Stimulated activated naive CD8-positive, alpha-beta T cell treated with anti-CD3 and anti-CD28 coated beads, Interleukin-15, Interleukin-2, amounts not matched to agents 100 ng/mL and 50 ng/mL, for 24 hours (primary cell): ENCODE results near the gene TDRD9.
A peak's percentile ranks its signal among the peaks of the same experiment; 100 is the strongest.

Experiments used
- H3K27ac Mint-ChIP-seq: one replicate; pipeline ENCODE4 v1.8.0; 2021; ENCODE audit warnings: mild to moderate bottlenecking, mixed read lengths
- H3K27me3 Mint-ChIP-seq: one replicate; pipeline ENCODE4 v1.8.0; 2021; ENCODE audit warnings: mixed read lengths
- H3K36me3 Mint-ChIP-seq: one replicate; pipeline ENCODE4 v1.8.0; 2021; ENCODE audit warnings: low read depth, mixed read lengths
- H3K4me1 Mint-ChIP-seq: one replicate; pipeline ENCODE4 v1.8.0; 2021; ENCODE audit warnings: low read depth, mixed read lengths
- H3K4me3 Mint-ChIP-seq: one replicate; pipeline ENCODE4 v1.8.0; 2021; ENCODE audit warnings: mild to moderate bottlenecking, mixed read lengths
- H3K9me3 Mint-ChIP-seq: one replicate; pipeline ENCODE4 v1.8.0; 2021; ENCODE audit warnings: mixed read lengths

Gene TDRD9

DNA sequence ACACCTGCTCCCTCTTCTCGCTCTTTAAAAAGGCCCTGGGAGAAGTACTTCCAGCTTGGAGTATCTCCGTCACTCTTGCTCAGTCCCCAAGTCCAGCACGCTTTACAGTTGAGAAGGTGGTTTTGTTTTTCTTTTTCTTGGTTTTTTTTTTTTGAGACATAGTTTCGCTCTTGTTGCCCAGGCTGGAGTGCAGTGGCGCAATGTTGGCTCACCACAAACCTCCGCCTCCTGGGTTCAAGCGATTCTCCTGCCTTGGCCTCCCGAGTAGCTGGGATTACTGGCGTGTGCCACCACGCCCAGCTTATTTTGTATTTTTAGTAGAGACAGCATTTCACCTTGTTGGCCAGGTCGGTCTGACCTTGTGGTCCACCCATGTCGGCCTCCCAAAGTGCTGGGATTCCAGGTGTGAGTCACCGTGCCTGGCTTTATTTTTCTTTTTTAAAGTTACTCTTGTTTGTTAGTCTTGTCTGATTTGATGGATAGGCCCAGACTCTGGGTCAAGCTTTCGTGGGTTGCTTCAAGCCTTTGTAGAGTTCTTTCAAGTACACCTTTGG lies 1.9 kb downstream of the TDRD9 start:
- Mint-ChIP-seq H3K4me3 (no peak overlapping the region), H3K27me3 (peaks cover 6% of the 10 kb centered on the region), H3K27ac (no peak overlapping the region), H3K36me3 (no peaks in the 10 kb centered on the region), H3K4me1 (peaks cover 12% of the 10 kb centered on the region), H3K9me3 (no peaks in the 10 kb centered on the region)

DNA sequence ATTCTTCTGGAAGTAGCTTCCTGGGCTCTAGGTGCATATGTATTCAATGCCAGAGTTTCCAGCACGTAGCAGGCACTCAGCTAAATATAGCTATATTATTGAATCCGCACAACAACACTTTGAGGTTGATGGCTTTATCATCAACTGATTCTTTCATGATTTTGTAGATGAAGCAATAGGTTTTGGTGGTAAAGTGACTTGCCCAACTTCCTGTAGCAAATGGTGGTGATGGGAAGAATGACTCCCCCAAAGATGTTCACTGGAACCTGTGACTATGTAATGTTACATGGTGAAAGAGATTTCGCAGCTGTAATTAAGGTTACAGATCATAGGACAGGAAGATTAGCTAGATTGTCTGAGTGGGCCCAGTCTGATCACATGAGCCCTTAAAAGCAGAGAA lies 3.2 kb downstream of the TDRD9 start:
- peaks cover 3% of the 10 kb centered on the region for H3K27me3 Mint-ChIP-seq
- H3K4me3 Mint-ChIP-seq: peak overlapping the region; percentile 6
- H3K27ac Mint-ChIP-seq: peak overlapping the region; percentile 34
- no peaks in the 10 kb centered on the region for H3K9me3 Mint-ChIP-seq
- H3K36me3 Mint-ChIP-seq: no peaks in the 10 kb centered on the region
- peaks cover 12% of the 10 kb centered on the region for H3K4me1 Mint-ChIP-seq

DNA sequence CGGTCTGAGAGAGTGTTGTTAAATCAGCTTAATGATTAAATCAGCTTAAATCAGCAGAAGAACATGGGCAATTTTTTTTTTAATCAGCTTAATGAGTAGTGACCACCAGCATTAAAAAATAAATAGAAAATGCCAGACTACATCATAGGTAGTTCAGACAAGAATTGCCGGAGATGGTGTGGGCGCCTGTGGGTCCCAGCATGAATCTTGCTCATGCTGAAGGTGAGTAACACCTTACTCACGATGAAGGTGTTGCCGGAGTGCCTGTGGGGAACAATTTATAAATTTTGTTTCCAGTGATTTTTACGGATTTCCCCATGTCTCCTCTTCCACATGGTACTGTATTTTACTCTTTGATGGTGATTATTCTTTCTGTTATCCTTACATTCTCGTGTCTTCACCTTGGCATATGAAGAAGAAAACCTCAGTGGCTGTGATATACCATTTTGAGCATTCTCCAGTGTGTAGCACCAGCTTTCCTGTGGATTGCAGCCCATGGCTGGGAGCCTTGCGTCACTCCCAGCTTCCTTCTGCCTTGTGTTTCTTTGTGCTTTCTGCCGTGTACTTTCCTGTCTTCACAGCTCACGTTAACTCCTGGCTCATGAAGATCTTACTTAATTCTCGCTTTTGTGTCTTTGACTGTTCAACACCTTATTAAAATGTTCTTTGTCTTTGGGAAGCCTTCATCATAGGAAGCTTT lies 4.7 kb downstream of the TDRD9 start:
- H3K4me3 Mint-ChIP-seq: peak overlapping the region; percentile 12
- no peaks in the 10 kb centered on the region for H3K9me3 Mint-ChIP-seq
- no peak overlapping the region for H3K27ac Mint-ChIP-seq
- H3K36me3 Mint-ChIP-seq: no peaks in the 10 kb centered on the region
- H3K4me1 Mint-ChIP-seq: peaks cover 12% of the 10 kb centered on the region
- H3K27me3 Mint-ChIP-seq: peaks cover 3% of the 10 kb centered on the region

DNA sequence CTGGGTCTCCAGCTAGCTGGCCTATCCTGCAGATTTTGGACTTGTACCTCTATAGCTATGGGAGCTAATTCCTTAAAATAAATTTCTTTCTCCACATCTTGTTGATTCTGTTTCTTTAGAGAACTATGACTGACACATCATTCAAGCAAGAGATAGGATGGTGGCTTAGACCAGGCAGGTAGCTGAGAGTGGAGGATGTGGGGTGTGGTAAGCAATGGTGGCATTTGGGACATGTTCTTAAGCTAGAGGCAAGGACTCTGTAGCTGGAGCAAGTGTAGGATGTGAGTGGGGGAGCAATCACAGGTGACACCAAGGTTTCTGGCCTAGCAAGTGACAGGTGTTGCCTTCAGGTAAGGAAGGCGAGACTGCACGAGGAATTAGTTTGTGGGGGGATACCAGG lies 6.8 kb downstream of the TDRD9 start:
- Mint-ChIP-seq H3K9me3 (no peaks in the 10 kb centered on the region), H3K27me3 (no peaks in the 10 kb centered on the region), H3K36me3 (no peaks in the 10 kb centered on the region), H3K4me3 (no peak overlapping the region), H3K27ac (no peak overlapping the region), H3K4me1 (peaks cover 12% of the 10 kb centered on the region)

DNA sequence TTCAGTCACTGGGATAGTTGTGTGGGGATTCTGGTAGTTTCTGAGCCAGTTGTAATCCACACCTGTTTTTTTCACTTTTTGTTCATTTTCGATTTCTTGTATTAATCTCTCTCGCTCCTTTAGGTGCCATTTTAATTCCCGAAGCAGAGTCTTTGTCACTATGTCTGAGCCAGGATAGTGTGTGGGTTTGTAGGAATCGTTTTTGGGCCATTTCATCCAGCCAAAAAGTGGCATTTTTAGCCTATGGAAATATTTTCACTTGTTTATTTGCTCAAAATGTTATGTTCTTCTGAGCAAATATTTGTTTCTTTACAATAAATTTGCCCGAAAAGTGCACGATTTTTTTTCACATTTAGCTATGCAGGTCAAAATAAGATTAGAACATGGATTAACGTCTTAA lies 13.2 kb downstream of the TDRD9 start:
- H3K27ac Mint-ChIP-seq: no peak overlapping the region
- no peaks in the 10 kb centered on the region for H3K4me1 Mint-ChIP-seq
- H3K27me3 Mint-ChIP-seq: peaks cover 31% of the 10 kb centered on the region
- no peak overlapping the region for H3K4me3 Mint-ChIP-seq
- H3K36me3 Mint-ChIP-seq: no peaks in the 10 kb centered on the region
- H3K9me3 Mint-ChIP-seq: no peaks in the 10 kb centered on the region

DNA sequence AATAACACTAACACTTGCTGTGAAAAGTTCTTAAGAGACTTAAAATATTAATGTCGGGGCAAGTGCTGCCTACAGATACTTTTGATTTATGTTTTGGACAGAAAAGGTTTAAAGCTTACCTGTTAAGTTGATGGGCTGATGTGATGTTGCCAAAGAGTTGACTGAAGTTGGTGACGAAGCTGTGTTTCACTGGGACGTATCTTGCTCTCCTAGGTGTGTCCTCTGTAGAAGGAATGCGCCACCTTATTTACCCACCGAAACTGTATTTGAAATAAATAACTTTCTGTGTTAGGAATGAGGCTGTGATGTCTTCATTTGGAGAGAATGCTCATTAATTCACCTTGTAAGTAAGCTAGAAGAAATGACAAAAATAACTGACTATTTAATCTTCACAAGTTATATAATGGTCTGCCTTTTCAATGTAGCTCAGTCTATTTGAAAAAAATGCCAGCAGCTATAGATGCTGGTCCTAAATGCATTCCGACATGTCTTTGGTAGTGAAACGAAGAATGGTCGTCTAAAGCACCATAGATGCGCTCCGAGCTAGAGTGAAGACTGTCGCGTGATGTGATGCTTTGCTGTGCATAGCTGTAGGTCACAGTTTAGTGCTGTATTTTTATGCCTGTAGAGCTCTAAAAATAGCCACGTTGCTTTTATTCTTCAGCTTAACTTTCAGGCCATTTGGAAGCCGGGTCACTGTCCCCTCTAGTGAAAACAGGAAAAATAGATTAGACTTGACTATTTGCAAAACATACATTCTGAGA lies 13.9 kb downstream of the TDRD9 start, which contains the start of gene RD3L:
RD3L (minus strand) TSS at position 557 of the 764 bp plus-strand sequence. CDS start 834 bp downstream, outside the sequence.
- Mint-ChIP-seq H3K4me3 (no peak within 1 kb of the TSS), H3K27ac (no peak within 1 kb of the TSS), H3K9me3 (no peaks in the 10 kb centered on the region), H3K4me1 (no peaks in the 10 kb centered on the region), H3K36me3 (no peaks in the 10 kb centered on the region), H3K27me3 (peaks cover 38% of the 10 kb centered on the region)

DNA sequence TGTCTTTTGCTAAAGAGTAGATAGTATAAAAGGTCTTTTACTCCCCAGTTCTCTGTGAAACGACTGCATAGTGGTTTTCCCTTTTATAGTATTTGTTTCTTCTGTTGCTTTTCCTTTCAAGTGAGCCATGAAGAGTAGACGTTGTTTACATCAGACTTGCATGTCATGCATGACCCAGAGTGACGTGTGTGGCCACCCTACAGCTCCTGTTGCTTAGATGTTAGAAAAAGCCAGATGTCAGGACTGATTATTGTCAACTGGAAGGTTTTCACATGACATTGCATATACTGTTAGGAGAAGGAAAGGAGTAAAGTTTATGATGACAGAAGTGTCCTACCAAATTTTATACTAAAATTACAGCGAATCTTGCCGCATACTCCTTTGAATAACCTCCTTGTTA lies 15.4 kb downstream of the TDRD9 start:
- Mint-ChIP-seq H3K4me1 (no peaks in the 10 kb centered on the region), H3K9me3 (no peaks in the 10 kb centered on the region), H3K4me3 (no peak overlapping the region), H3K36me3 (no peaks in the 10 kb centered on the region), H3K27ac (no peak overlapping the region), H3K27me3 (peaks cover 49% of the 10 kb centered on the region)

DNA sequence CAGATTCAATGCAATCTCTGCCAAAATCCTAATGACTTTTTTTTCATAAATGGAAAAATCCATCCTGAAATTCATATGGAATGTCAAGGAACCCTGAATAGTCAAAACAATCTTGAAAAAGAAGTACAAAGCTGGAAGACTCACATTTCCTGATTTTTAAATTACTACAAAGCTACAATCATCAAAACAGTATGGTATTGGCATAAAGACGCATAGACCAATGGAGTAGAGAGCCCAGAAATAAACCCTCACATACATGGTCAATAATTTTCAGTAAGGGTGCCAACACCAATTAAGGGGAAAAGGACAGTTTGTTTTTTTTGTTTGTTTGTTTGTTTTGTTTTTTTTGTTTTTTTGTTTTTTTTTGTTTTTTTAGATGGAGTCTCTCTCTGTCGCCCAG lies 18.7 kb downstream of the TDRD9 start:
- no peak overlapping the region for H3K27ac Mint-ChIP-seq
- peaks cover 49% of the 10 kb centered on the region for H3K27me3 Mint-ChIP-seq
- no peaks in the 10 kb centered on the region for H3K36me3 Mint-ChIP-seq
- H3K9me3 Mint-ChIP-seq: no peaks in the 10 kb centered on the region
- no peak overlapping the region for H3K4me3 Mint-ChIP-seq
- H3K4me1 Mint-ChIP-seq: no peaks in the 10 kb centered on the region

DNA sequence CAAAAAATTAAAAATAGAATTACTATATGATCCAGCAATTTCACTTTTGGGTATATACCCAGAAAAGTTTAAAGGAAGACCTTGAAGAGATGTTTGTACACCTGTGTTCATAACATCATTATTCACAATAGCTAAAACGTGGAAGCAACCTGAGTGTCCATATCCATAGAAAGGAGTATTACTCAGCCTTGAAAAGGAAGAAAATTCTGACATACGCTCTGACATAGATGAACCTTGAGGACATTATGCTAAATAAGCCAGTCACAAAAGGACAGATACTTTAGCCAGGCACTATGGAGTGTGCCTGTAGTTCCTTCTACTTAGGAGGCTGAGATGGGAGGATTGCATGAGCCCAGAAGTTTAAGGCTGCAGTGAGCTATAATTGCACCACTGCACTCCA lies 20.2 kb downstream of the TDRD9 start:
- H3K9me3 Mint-ChIP-seq: no peaks in the 10 kb centered on the region
- no peak overlapping the region for H3K4me3 Mint-ChIP-seq
- no peaks in the 10 kb centered on the region for H3K36me3 Mint-ChIP-seq
- no peaks in the 10 kb centered on the region for H3K4me1 Mint-ChIP-seq
- peaks cover 49% of the 10 kb centered on the region for H3K27me3 Mint-ChIP-seq
- no peak overlapping the region for H3K27ac Mint-ChIP-seq

DNA sequence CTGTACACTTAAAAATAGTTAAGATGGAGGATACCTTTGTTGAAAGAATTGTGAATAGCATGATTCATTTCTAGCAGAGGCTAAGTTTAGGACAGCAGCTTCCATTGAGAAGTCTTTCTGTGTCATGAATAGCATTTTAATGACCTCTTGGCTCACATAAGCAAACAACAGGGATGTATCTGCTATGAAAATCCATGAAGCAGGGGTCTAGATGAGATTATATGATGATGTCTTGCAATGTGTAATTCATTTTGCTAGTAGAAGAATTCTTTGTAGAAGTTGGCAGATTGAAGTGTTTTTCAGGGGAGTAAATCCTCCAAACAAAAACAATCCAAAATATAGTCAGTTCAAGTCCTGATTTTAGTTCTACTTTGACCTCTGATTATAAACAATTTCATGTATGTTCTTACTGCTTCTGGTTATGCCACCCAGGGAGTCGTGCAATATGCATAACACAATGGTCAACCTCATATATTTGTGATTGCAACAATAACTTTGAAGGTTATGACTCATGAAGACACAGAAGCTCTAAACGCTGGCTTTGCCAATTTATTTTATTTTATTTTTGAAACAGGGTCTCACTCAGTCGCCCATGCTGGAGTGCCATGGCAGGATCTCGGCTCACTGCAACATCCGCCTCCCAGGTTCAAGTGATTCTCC lies 21.0 kb downstream of the TDRD9 start:
- H3K4me3 Mint-ChIP-seq: no peak overlapping the region
- H3K4me1 Mint-ChIP-seq: no peaks in the 10 kb centered on the region
- H3K27me3 Mint-ChIP-seq: peaks cover 52% of the 10 kb centered on the region
- no peaks in the 10 kb centered on the region for H3K9me3 Mint-ChIP-seq
- no peak overlapping the region for H3K27ac Mint-ChIP-seq
- no peaks in the 10 kb centered on the region for H3K36me3 Mint-ChIP-seq

DNA sequence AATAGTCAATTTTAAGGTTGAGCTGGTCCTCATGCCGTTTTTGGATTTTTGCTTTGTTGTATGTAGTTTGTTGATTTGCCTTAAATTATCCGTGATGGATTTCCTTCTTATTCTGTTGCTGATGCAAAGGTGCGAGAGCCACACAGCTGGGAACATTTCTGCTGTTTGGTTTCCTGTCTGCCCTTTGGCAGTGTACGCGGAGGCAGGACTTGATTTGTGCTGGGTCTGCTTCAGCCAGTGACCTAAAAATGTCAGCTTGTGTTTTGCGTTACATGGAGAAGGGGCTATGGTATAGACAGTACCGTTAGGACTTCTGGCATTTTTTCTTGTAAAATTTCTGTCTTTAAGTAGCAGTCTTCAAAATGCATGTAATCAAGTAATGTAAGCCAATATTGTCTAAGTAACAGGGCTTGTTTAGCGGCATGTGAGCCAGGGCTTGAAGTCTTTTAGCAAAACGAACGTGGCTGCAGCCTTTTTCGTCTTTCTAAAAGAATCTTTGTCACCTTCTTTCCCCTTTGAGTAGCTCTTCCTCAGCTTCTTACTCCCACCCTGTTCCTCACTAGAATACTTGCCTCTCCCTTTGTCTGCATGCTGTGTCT lies 32.3 kb downstream of the TDRD9 start:
- no peak overlapping the region for H3K4me3 Mint-ChIP-seq
- no peak overlapping the region for H3K27ac Mint-ChIP-seq
- H3K36me3 Mint-ChIP-seq: no peaks in the 10 kb centered on the region

DNA sequence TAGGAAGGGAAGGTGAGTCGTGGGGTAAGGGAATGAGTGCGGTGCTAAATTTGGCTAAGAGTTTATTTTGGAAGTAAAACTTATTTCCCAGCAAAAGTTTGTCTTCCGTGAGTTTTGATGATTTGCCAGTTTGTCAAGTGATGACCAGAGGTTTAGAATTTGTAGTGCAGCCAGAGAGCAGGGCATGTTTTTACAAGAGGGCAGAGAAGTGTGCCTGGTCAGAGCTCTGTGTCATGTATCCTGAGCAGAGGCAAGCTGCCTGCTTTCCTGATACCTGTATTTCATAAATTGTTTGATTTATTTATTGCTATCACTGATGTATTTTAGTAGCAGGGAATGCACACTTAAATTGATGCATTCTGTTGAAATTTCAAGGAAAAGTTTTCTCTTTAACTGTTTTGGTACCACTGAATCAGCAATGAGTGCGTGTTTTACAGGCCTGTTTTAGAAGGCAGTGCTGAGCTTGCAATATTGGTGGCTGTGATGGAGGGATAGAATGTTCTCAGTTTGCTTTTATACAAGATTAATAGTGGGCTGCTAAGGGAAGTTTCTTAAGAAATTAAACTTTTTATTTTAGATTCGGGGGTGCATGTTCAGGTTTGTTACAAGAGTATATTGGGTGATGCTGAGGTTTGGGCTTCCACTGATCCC lies 33.8 kb downstream of the TDRD9 start:
- Mint-ChIP-seq H3K4me3 (no peak overlapping the region), H3K36me3 (no peaks in the 10 kb centered on the region), H3K27me3 (peaks cover 10% of the 10 kb centered on the region), H3K27ac (no peak overlapping the region), H3K4me1 (no peaks in the 10 kb centered on the region), H3K9me3 (no peaks in the 10 kb centered on the region)

More for the DNA sequence above, 32.3 kb downstream of the TDRD9 start:
- Mint-ChIP-seq H3K4me1 (no peaks in the 10 kb centered on the region), H3K9me3 (no peaks in the 10 kb centered on the region), H3K27me3 (peaks cover 5% of the 10 kb centered on the region)

DNA sequence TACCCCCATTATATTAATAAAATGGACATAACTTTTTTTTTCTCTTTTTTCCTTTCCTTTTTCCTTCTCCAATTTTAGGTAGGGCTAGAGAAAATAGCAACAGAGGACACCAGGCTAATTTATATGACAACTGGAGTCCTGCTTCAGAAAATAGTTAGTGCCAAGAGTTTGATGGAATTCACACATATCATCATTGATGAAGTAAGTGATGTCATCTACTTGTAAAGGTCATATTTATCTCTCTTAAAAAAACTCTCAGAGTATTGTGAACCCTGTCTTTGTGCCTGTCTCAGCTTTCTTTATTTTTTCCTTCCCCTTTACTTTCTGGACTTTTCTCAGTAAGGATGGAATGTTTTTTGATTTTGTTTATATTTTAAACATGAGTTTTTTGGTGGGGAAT lies 38.4 kb downstream of the TDRD9 start:
- Mint-ChIP-seq H3K9me3 (no peaks in the 10 kb centered on the region), H3K36me3 (no peaks in the 10 kb centered on the region), H3K4me3 (no peak overlapping the region), H3K4me1 (no peaks in the 10 kb centered on the region), H3K27ac (no peak overlapping the region), H3K27me3 (peaks cover 13% of the 10 kb centered on the region)

DNA sequence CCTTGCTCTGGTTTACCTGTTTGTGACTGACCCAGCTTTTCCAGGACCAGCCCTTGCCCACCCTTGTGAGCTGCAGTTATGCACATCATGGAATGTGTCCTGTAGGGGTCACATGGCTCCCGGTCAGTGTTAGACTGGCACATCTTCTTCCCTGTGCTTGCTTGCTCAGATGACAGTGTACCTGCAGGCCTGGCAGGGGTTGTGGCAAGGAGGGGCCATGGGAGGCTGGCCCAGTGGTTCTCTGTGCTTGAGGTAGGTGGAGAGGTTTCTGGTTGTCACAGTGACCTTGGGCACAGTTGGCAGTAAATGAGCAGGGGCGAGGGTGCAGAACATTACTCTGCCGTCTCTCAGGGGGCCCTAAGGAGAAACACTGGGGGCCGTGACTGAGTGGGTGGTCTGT lies 41.7 kb downstream of the TDRD9 start:
- peaks cover 8% of the 10 kb centered on the region for H3K27me3 Mint-ChIP-seq
- H3K4me1 Mint-ChIP-seq: no peaks in the 10 kb centered on the region
- no peak overlapping the region for H3K4me3 Mint-ChIP-seq
- H3K36me3 Mint-ChIP-seq: no peaks in the 10 kb centered on the region
- H3K27ac Mint-ChIP-seq: no peak overlapping the region
- no peaks in the 10 kb centered on the region for H3K9me3 Mint-ChIP-seq
